ENCODE measurements around the gene DDX18.
A peak's percentile ranks its signal among the peaks of the same experiment; 100 is the strongest.
"Not testable (repeated sequence)": the region's sequence is repeated elsewhere in the genome, so short reads cannot be mapped to it uniquely, and the experiment has no call there.

Gene DDX18

DNA sequence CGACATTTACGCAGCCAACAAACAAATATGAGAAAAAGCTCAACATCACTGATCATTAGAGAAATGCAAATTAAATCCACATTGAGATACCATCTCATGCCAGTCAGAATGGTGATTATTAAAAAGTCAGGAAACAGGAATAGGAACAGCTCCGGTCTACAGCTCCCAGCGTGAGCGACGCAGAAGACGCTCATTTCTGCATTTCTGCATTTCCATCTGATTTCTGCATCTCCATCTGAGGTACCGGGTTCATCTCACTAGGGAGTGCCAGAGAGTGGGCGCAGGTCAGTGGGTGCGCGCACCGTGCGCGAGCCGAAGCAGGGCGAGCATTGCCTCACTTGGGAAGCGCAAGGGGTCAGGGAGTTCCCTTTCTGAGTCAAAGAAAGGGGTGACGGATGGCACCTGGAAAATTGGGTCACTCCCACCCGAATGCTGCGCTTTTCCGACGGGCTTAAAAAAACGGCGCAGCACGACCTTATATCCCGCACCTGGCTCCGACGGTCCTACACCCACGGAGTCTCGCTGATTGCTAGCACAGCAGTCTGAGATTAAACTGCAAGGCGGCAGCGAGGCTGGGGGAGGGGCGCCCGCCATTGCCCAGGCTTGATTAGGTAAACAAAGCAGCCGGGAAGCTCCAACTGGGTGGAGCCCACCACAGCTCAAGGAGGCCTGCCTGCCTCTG is 10.7 kb upstream of the DDX18 start:
- H3K4me1 ChIP-seq (ENCODE audit: insufficient read depth, low read length); H3K4me3 ChIP-seq (ENCODE audit: low read depth in 1 of 2, low read length in 2 of 2); H3K27ac ChIP-seq (ENCODE audit: low read depth, low read length); H3K36me3 ChIP-seq (ENCODE audit: insufficient read depth, low read length); H3K9ac ChIP-seq (ENCODE audit: low read length); H3K9me3 ChIP-seq (ENCODE audit: low read length); H3K27me3 ChIP-seq (ENCODE audit: control insufficient read depth in 1 of 2, insufficient read depth in 2 of 2, low read length in 2 of 2): not testable (repeated sequence)

DNA sequence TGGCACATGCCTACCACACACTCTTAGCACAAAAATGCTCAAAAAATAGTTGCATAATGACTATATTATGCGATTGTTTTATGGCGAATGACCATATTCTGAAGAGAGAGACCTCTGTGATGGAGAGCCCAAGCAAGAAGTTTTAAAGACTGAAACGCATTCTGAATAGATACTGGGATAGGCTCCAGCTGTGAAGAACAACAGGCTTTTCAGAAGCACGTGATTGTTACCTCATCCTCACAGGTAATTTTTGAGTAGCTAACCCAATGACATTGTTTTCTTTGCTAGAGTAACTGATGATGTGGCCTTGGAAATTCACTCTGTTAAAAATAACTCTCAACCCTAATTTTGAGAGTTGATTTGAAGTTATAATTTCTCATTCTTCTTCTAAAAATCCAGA is 2.0 kb upstream of the DDX18 start:
- H3K27ac ChIP-seq (ENCODE audit: low read depth, low read length), result no peak overlapping the region
- H3K4me1 ChIP-seq (ENCODE audit: insufficient read depth, low read length), result peaks cover 12% of the 10 kb centered on the region
- H3K9ac ChIP-seq (ENCODE audit: low read length), result no peak overlapping the region
- H3K36me3 ChIP-seq (ENCODE audit: insufficient read depth, low read length), result peaks cover under 1% of the 10 kb centered on the region
- H3K9me3 ChIP-seq (ENCODE audit: low read length), result no peaks in the 10 kb centered on the region
- no peak overlapping the region for H3K4me3 ChIP-seq (ENCODE audit: low read depth in 1 of 2, low read length in 2 of 2)
- H3K27me3 ChIP-seq (ENCODE audit: control insufficient read depth in 1 of 2, insufficient read depth in 2 of 2, low read length in 2 of 2), result no peaks in the 10 kb centered on the region

DNA sequence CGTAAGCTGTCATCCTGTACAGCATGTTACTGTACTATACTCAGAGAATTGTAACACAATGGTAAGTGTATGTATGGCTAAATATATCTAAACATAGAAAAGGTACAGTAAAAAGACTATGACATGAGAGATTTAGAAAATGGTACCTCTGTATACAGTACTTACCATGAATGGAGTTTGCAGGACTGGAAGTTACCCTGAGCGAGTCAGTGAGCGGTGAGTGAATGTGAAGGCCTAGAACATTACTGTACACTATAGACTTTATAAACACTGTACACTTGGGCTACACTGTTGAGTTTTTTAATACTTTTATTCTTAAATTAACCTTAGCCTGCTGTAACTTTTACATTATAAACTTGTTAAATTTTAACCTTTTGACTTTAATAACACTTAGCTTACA is 1.5 kb downstream of the DDX18 start:
- Histone ChIP-seq H3K9ac (ENCODE audit: low read length) (peak overlapping the region; percentile 96), H3K36me3 (ENCODE audit: insufficient read depth, low read length) (peaks cover 35% of the 10 kb centered on the region), H3K27me3 (ENCODE audit: control insufficient read depth in 1 of 2, insufficient read depth in 2 of 2, low read length in 2 of 2) (no peaks in the 10 kb centered on the region), H3K9me3 (ENCODE audit: low read length) (no peaks in the 10 kb centered on the region), H3K27ac (ENCODE audit: low read depth, low read length) (no peak overlapping the region), H3K4me3 (ENCODE audit: low read depth in 1 of 2, low read length in 2 of 2) (peak overlapping the region in 1 of 2 donors; percentile 99), H3K4me1 (ENCODE audit: insufficient read depth, low read length) (peaks cover 12% of the 10 kb centered on the region)

DNA sequence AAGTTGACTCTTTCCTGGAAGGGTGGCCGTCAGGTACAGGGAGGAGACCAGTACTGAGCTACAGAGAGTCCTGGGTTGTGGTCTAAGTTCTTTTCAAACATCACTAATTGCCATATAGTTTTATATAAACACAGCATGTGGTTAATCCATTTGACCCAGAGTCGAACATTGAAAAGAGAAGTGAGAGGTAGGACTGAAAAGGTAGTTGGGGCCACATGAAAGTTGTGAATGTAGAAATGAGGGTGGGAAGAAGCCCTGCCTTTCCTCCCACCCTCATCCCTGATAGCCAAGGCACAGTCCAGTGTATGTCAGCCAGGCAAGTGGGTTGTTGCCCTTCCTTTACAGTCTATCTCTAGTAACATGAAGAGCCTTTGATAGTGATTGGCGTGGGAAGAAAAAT is 4.4 kb downstream of the DDX18 start:
- H3K4me1 ChIP-seq (ENCODE audit: insufficient read depth, low read length), result peaks cover 12% of the 10 kb centered on the region
- H3K4me3 ChIP-seq (ENCODE audit: low read depth in 1 of 2, low read length in 2 of 2), result no peak overlapping the region
- H3K27ac ChIP-seq (ENCODE audit: low read depth, low read length), result no peak overlapping the region
- H3K36me3 ChIP-seq (ENCODE audit: insufficient read depth, low read length), result peaks cover 63% of the 10 kb centered on the region
- no peaks in the 10 kb centered on the region for H3K9me3 ChIP-seq (ENCODE audit: low read length)
- H3K9ac ChIP-seq (ENCODE audit: low read length), result no peak overlapping the region
- H3K27me3 ChIP-seq (ENCODE audit: control insufficient read depth in 1 of 2, insufficient read depth in 2 of 2, low read length in 2 of 2), result no peaks in the 10 kb centered on the region

DNA sequence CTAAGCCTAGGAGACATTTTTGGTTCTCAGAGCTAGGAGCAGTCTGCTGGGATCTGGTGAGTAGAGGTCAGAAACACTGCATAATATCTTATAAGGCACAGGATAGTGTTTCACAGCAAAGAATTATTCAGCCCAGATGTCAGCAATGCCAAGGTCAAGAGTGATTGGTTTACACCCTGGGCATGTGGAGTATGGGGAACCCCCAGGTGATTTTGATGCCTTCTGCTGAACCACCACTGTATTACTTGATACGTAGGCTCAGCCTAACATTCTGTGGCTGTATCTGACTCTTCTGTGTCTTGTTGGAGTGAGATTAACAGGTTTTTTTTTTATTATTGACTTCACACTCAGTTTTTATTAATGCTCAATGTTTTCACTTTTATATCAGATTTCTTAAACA is 6.0 kb downstream of the DDX18 start:
- Histone ChIP-seq H3K4me3 (ENCODE audit: low read depth in 1 of 2, low read length in 2 of 2) (no peak overlapping the region), H3K9me3 (ENCODE audit: low read length) (no peaks in the 10 kb centered on the region), H3K36me3 (ENCODE audit: insufficient read depth, low read length) (peaks cover 75% of the 10 kb centered on the region), H3K27me3 (ENCODE audit: control insufficient read depth in 1 of 2, insufficient read depth in 2 of 2, low read length in 2 of 2) (no peaks in the 10 kb centered on the region), H3K4me1 (ENCODE audit: insufficient read depth, low read length) (peaks cover 7% of the 10 kb centered on the region), H3K27ac (ENCODE audit: low read depth, low read length) (no peak overlapping the region), H3K9ac (ENCODE audit: low read length) (no peak overlapping the region)

DNA sequence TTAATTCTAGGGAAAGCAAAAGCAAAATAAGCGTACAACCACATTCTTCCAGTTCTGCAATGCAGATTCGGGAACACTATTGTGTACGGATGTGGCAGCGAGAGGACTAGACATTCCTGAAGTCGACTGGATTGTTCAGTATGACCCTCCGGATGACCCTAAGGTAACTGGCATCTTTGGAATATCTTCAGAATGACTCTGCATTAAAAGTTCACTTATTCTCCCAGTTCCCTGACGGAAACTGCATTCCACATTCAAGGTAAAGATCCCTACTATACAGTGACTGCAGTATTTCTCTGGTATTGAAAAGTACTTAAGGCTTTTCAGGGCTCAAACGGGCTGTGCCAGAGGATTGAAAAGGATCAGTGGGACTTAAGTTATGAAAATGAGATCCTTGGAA is 10.9 kb downstream of the DDX18 start:
- Histone ChIP-seq H3K4me3 (ENCODE audit: low read depth in 1 of 2, low read length in 2 of 2) (no peak overlapping the region), H3K4me1 (ENCODE audit: insufficient read depth, low read length) (no peaks in the 10 kb centered on the region), H3K9me3 (ENCODE audit: low read length) (no peaks in the 10 kb centered on the region), H3K36me3 (ENCODE audit: insufficient read depth, low read length) (peaks cover 90% of the 10 kb centered on the region), H3K27me3 (ENCODE audit: control insufficient read depth in 1 of 2, insufficient read depth in 2 of 2, low read length in 2 of 2) (no peaks in the 10 kb centered on the region), H3K27ac (ENCODE audit: low read depth, low read length) (no peak overlapping the region), H3K9ac (ENCODE audit: low read length) (no peak overlapping the region)

DNA sequence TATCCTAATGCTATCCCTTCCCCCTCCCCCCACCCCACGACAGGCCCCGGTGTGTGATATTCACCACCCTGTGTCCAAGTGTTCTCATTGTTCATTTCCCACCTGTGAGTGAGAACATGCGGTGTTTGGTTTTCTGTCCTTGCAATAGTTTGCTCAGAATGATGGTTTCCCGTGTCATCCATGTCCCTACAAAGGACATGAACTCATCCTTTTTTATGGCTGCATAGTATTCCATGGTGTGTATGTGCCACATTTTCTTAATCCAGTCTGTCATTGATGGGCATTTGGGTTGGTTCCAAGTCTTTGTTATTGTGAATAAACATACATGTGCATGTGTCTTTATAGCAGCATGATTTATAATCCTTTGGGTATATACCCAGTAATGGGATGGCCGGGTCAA is 13.0 kb downstream of the DDX18 start:
- H3K36me3 ChIP-seq (ENCODE audit: insufficient read depth, low read length), result peaks cover 78% of the 10 kb centered on the region
- not testable (repeated sequence) for H3K4me3 ChIP-seq (ENCODE audit: low read depth in 1 of 2, low read length in 2 of 2); H3K27me3 ChIP-seq (ENCODE audit: control insufficient read depth in 1 of 2, insufficient read depth in 2 of 2, low read length in 2 of 2); H3K4me1 ChIP-seq (ENCODE audit: insufficient read depth, low read length); H3K27ac ChIP-seq (ENCODE audit: low read depth, low read length); H3K9ac ChIP-seq (ENCODE audit: low read length); H3K9me3 ChIP-seq (ENCODE audit: low read length)

DNA sequence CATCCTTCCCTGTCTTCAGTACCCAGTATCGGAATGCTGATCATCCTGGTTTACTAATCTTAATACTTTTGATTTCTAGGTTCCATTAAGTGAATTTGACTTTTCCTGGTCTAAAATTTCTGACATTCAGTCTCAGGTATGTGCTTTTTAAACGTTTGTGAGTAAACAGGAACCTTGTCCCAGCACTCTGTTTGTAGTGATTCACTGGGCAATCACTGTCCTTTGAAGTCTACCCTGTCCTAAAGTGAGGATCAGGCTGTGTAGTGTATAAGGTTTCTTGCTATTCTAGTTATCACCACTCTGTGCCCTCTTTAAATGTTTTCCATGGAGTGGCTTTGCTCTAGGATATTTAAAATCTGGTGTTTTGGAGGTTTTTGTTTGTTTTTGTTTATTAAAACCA is 14.4 kb downstream of the DDX18 start:
- Histone ChIP-seq H3K36me3 (ENCODE audit: insufficient read depth, low read length) (peaks cover 79% of the 10 kb centered on the region), H3K9ac (ENCODE audit: low read length) (no peak overlapping the region), H3K4me1 (ENCODE audit: insufficient read depth, low read length) (no peaks in the 10 kb centered on the region), H3K4me3 (ENCODE audit: low read depth in 1 of 2, low read length in 2 of 2) (no peak overlapping the region), H3K9me3 (ENCODE audit: low read length) (no peaks in the 10 kb centered on the region), H3K27me3 (ENCODE audit: control insufficient read depth in 1 of 2, insufficient read depth in 2 of 2, low read length in 2 of 2) (no peaks in the 10 kb centered on the region), H3K27ac (ENCODE audit: low read depth, low read length) (no peak overlapping the region)

DNA sequence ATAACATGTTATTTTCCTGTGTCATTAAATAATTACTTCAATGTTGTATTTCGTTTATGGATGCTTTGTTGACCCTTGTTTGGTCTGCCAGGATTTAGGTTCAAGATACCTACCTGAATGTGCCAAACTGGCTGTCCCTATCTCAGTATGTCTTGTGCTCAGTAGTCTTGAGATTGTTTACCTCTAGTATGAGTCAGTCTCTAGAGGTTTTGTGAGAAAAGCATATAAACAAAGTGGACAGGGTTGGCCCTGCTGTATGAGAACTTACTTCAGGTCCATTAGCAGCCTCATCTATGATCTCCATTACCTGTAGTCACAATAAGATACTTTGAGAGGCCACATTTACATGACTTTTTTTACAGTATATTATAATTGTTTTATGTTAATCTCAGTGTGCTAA is 17.8 kb downstream of the DDX18 start:
- Histone ChIP-seq H3K4me3 (ENCODE audit: low read depth in 1 of 2, low read length in 2 of 2) (no peak overlapping the region), H3K9ac (ENCODE audit: low read length) (no peak overlapping the region), H3K36me3 (ENCODE audit: insufficient read depth, low read length) (peaks cover 53% of the 10 kb centered on the region), H3K4me1 (ENCODE audit: insufficient read depth, low read length) (peaks cover 8% of the 10 kb centered on the region), H3K27me3 (ENCODE audit: control insufficient read depth in 1 of 2, insufficient read depth in 2 of 2, low read length in 2 of 2) (no peaks in the 10 kb centered on the region), H3K27ac (ENCODE audit: low read depth, low read length) (no peak overlapping the region), H3K9me3 (ENCODE audit: low read length) (no peaks in the 10 kb centered on the region)

DNA sequence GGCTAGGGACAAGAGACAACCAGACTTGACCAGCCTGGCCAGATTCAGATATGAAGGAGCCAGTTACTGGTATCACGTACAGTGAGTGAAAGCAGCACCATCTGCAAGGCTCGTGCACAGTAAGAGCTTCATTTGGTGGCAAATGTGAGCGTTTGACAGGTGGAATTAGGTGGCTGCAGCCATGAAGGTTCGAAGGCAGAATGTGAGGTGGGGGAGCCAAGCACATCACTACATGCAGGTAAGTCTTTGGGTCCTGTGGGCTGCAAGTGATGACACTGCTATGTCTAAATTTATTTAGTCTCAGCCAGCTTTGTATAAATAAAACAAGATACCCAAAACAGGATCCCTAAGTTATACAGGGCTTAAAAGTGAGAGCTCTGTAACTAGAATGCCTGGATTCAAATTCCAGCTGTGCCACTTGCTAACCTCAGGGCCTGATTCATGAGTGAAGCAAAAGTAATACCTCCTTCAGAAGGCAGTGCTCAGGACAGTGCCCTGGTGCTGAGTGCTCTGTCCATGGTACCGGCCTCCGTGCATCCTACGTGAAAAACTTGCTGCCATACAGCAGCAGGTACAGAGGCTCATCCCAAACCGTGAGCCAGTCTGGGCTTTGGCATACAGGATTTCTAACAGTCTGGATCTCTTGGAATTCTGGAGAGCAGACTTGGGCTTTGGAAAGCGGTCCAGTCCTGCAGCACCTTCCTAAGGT is 18.6 kb downstream of the DDX18 start:
- Histone ChIP-seq H3K4me3 (ENCODE audit: low read depth in 1 of 2, low read length in 2 of 2) (no peak overlapping the region), H3K4me1 (ENCODE audit: insufficient read depth, low read length) (peaks cover 8% of the 10 kb centered on the region), H3K9me3 (ENCODE audit: low read length) (no peaks in the 10 kb centered on the region), H3K27ac (ENCODE audit: low read depth, low read length) (no peak overlapping the region), H3K9ac (ENCODE audit: low read length) (no peak overlapping the region), H3K27me3 (ENCODE audit: control insufficient read depth in 1 of 2, insufficient read depth in 2 of 2, low read length in 2 of 2) (no peaks in the 10 kb centered on the region), H3K36me3 (ENCODE audit: insufficient read depth, low read length) (peaks cover 46% of the 10 kb centered on the region)

DNA sequence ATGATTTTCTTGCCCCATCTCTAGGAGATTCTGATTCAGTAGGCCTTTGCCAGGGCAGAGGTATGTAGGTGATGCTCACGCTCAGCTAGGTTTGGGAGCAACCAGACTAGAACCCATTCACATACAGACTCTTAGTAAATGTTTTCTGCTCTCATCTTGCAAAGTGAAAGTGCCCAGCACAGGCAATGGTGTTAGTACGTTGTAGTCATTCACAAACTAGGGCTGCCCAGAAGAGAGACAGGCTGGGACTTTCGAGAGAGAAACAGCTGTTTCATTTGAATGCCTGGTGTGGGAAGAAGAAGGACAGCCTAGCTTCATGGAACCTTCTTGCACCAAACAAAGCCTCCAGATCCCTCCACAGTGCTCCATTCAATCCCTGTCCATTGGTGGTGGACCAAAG is 19.4 kb downstream of the DDX18 start:
- Histone ChIP-seq H3K4me3 (ENCODE audit: low read depth in 1 of 2, low read length in 2 of 2) (no peak overlapping the region), H3K9ac (ENCODE audit: low read length) (no peak overlapping the region), H3K4me1 (ENCODE audit: insufficient read depth, low read length) (peaks cover 8% of the 10 kb centered on the region), H3K27me3 (ENCODE audit: control insufficient read depth in 1 of 2, insufficient read depth in 2 of 2, low read length in 2 of 2) (no peaks in the 10 kb centered on the region), H3K27ac (ENCODE audit: low read depth, low read length) (no peak overlapping the region), H3K36me3 (ENCODE audit: insufficient read depth, low read length) (peaks cover 38% of the 10 kb centered on the region), H3K9me3 (ENCODE audit: low read length) (no peaks in the 10 kb centered on the region)

DNA sequence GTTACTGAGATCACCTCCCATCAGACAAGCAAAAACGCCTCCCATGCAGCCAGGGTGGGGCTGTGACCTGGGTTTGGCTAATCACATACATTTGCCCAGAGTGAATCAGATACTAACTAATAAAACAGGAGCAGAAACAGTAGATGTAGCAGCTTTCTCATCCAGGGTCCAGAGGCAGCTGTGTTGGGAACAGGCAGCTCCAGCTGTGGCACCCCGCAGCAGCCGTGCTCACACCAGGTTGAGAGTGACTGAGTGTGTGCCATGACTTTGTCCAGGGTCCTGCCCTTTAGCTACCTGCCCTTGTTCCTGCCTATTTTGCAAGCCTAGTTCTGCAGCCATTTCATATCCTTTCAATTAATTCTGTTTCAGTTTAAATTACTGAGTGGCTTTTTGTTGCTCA is 20.5 kb downstream of the DDX18 start:
- Histone ChIP-seq H3K27ac (ENCODE audit: low read depth, low read length) (no peak overlapping the region), H3K36me3 (ENCODE audit: insufficient read depth, low read length) (peaks cover 28% of the 10 kb centered on the region), H3K9me3 (ENCODE audit: low read length) (no peaks in the 10 kb centered on the region), H3K4me3 (ENCODE audit: low read depth in 1 of 2, low read length in 2 of 2) (no peak overlapping the region), H3K9ac (ENCODE audit: low read length) (no peak overlapping the region), H3K4me1 (ENCODE audit: insufficient read depth, low read length) (peaks cover 8% of the 10 kb centered on the region), H3K27me3 (ENCODE audit: control insufficient read depth in 1 of 2, insufficient read depth in 2 of 2, low read length in 2 of 2) (no peaks in the 10 kb centered on the region)

All from muscle layer of colon (tissue), 2 donors.